LNCAP (cell line): ENCODE data around the gene DNAJC11.
A peak's percentile ranks its signal among the peaks of the same experiment; 100 is the strongest.

ENCODE experiments used
- CTCF ChIP-seq: fragments of 450-650 bp; IDR thresholded peaks from 2 replicates; pipeline ENCODE4 v1.5.1; 2017; ENCODE audit warnings: mild to moderate bottlenecking

Gene DNAJC11

GRCh38 chr1:6638226-6638625, 63.4 kb downstream of the DNAJC11 start:
- TF ChIP-seq CTCF = no peak

- no peak for TF ChIP-seq CTCF
Observed at GRCh38 chr1:6637770-6638169, 63.8 kb downstream of the DNAJC11 start.

GRCh38 chr1:6635910-6636760, 65.5 kb downstream of the DNAJC11 start:
- TF ChIP-seq CTCF = no peak

- no peak for TF ChIP-seq CTCF
Observed at GRCh38 chr1:6635161-6635909, 66.3 kb downstream of the DNAJC11 start.

- TF ChIP-seq CTCF = peak; percentile 56
Observed at GRCh38 chr1:6634371-6635052, 67.1 kb downstream of the DNAJC11 start.

- TF ChIP-seq CTCF = no peak
Observed at GRCh38 chr1:6632588-6633514, 68.8 kb downstream of the DNAJC11 start.

- no peak for TF ChIP-seq CTCF
Observed at GRCh38 chr1:6631058-6631457, 70.6 kb downstream of the DNAJC11 start.
